Progenitor cell of endocrine pancreas (in vitro differentiated cells): ENCODE data around the gene DYNLT4. TPM values are rescaled to one million over a fixed set of nuclear protein-coding genes. Genes with fewer than 3 reads are reported as not detected.
"Not testable (repeated sequence)": the region's sequence is repeated elsewhere in the genome, so short reads cannot be mapped to it uniquely, and the experiment has no call there.

ENCODE experiments used
- DNase-seq: peaks from one replicate; pipeline ENCODE4 v3.0.0; 2021; ENCODE audit warnings: low spot score; ENCODE audit not compliant: unreplicated experiment
- H3K27ac Mint-ChIP-seq: 2 replicates; pipeline ENCODE4 v1.8.0; 2021; ENCODE audit warnings: mild to moderate bottlenecking, moderate library complexity, mixed read lengths
- H3K27me3 Mint-ChIP-seq: 2 replicates; pipeline ENCODE4 v1.8.0; 2021; ENCODE audit warnings: mixed read lengths
- H3K36me3 Mint-ChIP-seq: 2 replicates; pipeline ENCODE4 v1.8.0; 2022; ENCODE audit warnings: mixed read lengths; ENCODE audit not compliant: insufficient read depth
- H3K4me1 Mint-ChIP-seq: 2 replicates; pipeline ENCODE4 v1.8.0; 2021; ENCODE audit warnings: low read depth, mixed read lengths
- H3K4me3 Mint-ChIP-seq: 2 replicates; pipeline ENCODE4 v1.8.0; 2021; ENCODE audit warnings: low read depth, mild to moderate bottlenecking, moderate library complexity, mixed read lengths
- H3K9me3 Mint-ChIP-seq: 2 replicates; pipeline ENCODE4 v1.8.0; 2021; ENCODE audit warnings: low read depth, mixed read lengths
- CTCF ChIP-seq: fragments of 200-600 bp; sonication (generic); IDR thresholded peaks from one replicate; pipeline ENCODE4 v1.5.0; 2021; ENCODE audit warnings: antibody characterized with exemption, mild to moderate bottlenecking; ENCODE audit not compliant: unreplicated experiment
- total RNA-seq: library from RNA; stranded (reverse); gene quantifications from 2 replicates; pipeline ENCODE4 v1.2.1, GENCODE V29; 2021

Gene DYNLT4
- total RNA-seq, 1 donor from 2014 or later, result 0.79 TPM

- TF ChIP-seq CTCF, result no peak
- Mint-ChIP-seq H3K9me3 (no peaks in the 10 kb centered on the region), H3K27ac (no peak overlapping the region), H3K4me1 (peaks cover 5% of the 10 kb centered on the region), H3K27me3 (peaks cover 8% of the 10 kb centered on the region), H3K36me3 (peaks cover 2% of the 10 kb centered on the region), H3K4me3 (peak overlapping the region; percentile 74)
- DNase-seq, result no peak
Measured at GRCh38 chr1:44842486-44842861, 35.3 kb upstream of the DYNLT4 start.

GRCh38 chr1:44839576-44839975 is 32.4 kb upstream of the DYNLT4 start:
- H3K4me3 Mint-ChIP-seq, result no peak overlapping the region
- H3K27me3 Mint-ChIP-seq, result peaks cover 8% of the 10 kb centered on the region
- H3K36me3 Mint-ChIP-seq, result peaks cover 2% of the 10 kb centered on the region
- H3K4me1 Mint-ChIP-seq, result peaks cover 3% of the 10 kb centered on the region
- no peak for TF ChIP-seq CTCF
- H3K9me3 Mint-ChIP-seq, result no peaks in the 10 kb centered on the region
- no peak for DNase-seq
- no peak overlapping the region for H3K27ac Mint-ChIP-seq

- not testable (repeated sequence) for H3K27ac Mint-ChIP-seq, H3K4me1 Mint-ChIP-seq, H3K36me3 Mint-ChIP-seq, H3K9me3 Mint-ChIP-seq, H3K4me3 Mint-ChIP-seq, DNase-seq
- H3K27me3 Mint-ChIP-seq, result peaks cover 11% of the 10 kb centered on the region
Measured at GRCh38 chr1:44838294-44838693, 31.1 kb upstream of the DYNLT4 start.

GRCh38 chr1:44835738-44836675 is 28.9 kb upstream of the DYNLT4 start:
- no peak overlapping the region for H3K27ac Mint-ChIP-seq
- H3K9me3 Mint-ChIP-seq, result no peaks in the 10 kb centered on the region
- TF ChIP-seq CTCF, result peak; percentile 82
- H3K4me1 Mint-ChIP-seq, result peaks cover 2% of the 10 kb centered on the region
- H3K27me3 Mint-ChIP-seq, result peaks cover 3% of the 10 kb centered on the region
- no peak overlapping the region for H3K4me3 Mint-ChIP-seq
- H3K36me3 Mint-ChIP-seq, result peaks cover 1% of the 10 kb centered on the region
- DNase-seq, result peak; percentile 78

GRCh38 chr1:44834328-44834727 is 27.2 kb upstream of the DYNLT4 start:
- peaks cover 3% of the 10 kb centered on the region for H3K27me3 Mint-ChIP-seq
- no peak for TF ChIP-seq CTCF
- H3K4me3 Mint-ChIP-seq, result no peak overlapping the region
- H3K27ac Mint-ChIP-seq, result no peak overlapping the region
- peaks cover 1% of the 10 kb centered on the region for H3K36me3 Mint-ChIP-seq
- no peaks in the 10 kb centered on the region for H3K9me3 Mint-ChIP-seq
- no peak for DNase-seq
- peaks cover 2% of the 10 kb centered on the region for H3K4me1 Mint-ChIP-seq
